ENCODE measurements around the gene FCHO2.

FCHO2 gene

GRCh38 chr5:73028991-73029595 lies 73.3 kb downstream of the FCHO2 start:
- no peak for DNase-seq (ENCODE audit: low read depth in 2 of 2)

GRCh38 chr5:73030531-73030930 lies 74.7 kb downstream of the FCHO2 start:
- DNase-seq (ENCODE audit: low read depth in 2 of 2): no peak

GRCh38 chr5:73030995-73031394 lies 75.2 kb downstream of the FCHO2 start:
- no peak for DNase-seq (ENCODE audit: low read depth in 2 of 2)

GRCh38 chr5:73031839-73032238 lies 76.0 kb downstream of the FCHO2 start:
- DNase-seq (ENCODE audit: low read depth in 2 of 2): no peak

GRCh38 chr5:73032635-73033034 lies 76.8 kb downstream of the FCHO2 start:
- no peak for DNase-seq (ENCODE audit: low read depth in 2 of 2)

- DNase-seq (ENCODE audit: low read depth in 2 of 2): no peak
Measured at GRCh38 chr5:73037545-73037944, 81.7 kb downstream of the FCHO2 start.

- no peak for DNase-seq (ENCODE audit: low read depth in 2 of 2)
Measured at GRCh38 chr5:73039082-73039481, 83.2 kb downstream of the FCHO2 start.

- no peak for DNase-seq (ENCODE audit: low read depth in 2 of 2)
Measured at GRCh38 chr5:73042993-73043392, 87.2 kb downstream of the FCHO2 start.

GRCh38 chr5:73044546-73044945 lies 88.7 kb downstream of the FCHO2 start:
- no peak for DNase-seq (ENCODE audit: low read depth in 2 of 2)

- DNase-seq (ENCODE audit: low read depth in 2 of 2): no peak
Measured at GRCh38 chr5:73045623-73046022, 89.8 kb downstream of the FCHO2 start.

- no peak for DNase-seq (ENCODE audit: low read depth in 2 of 2)
Measured at GRCh38 chr5:73061593-73061992, 105.8 kb downstream of the FCHO2 start.

GRCh38 chr5:73066466-73066865 lies 110.6 kb downstream of the FCHO2 start:
- DNase-seq (ENCODE audit: low read depth in 2 of 2): no peak

GRCh38 chr5:73067213-73067612 lies 111.4 kb downstream of the FCHO2 start:
- DNase-seq (ENCODE audit: low read depth in 2 of 2): no peak

- DNase-seq (ENCODE audit: low read depth in 2 of 2): no peak
Measured at GRCh38 chr5:73081093-73081492, 125.3 kb downstream of the FCHO2 start.

- no peak for DNase-seq (ENCODE audit: low read depth in 2 of 2)
Measured at GRCh38 chr5:73088026-73088425, 132.2 kb downstream of the FCHO2 start.

GRCh38 chr5:73093943-73094342 lies 138.1 kb downstream of the FCHO2 start:
- no peak for DNase-seq (ENCODE audit: low read depth in 2 of 2)

GRCh38 chr5:73094415-73094814 lies 138.6 kb downstream of the FCHO2 start:
- no peak for DNase-seq (ENCODE audit: low read depth in 2 of 2)

- no peak for DNase-seq (ENCODE audit: low read depth in 2 of 2)
Measured at GRCh38 chr5:73095564-73096238, 139.9 kb downstream of the FCHO2 start.

- no peak for DNase-seq (ENCODE audit: low read depth in 2 of 2)
Measured at GRCh38 chr5:73096239-73096575, 140.4 kb downstream of the FCHO2 start.

- no peak for DNase-seq (ENCODE audit: low read depth in 2 of 2)
Measured at GRCh38 chr5:73097740-73098139, 141.9 kb downstream of the FCHO2 start.

- DNase-seq (ENCODE audit: low read depth in 2 of 2): no peak
Measured at GRCh38 chr5:73100109-73100508, 144.3 kb downstream of the FCHO2 start.

GRCh38 chr5:73103870-73104299 lies 148.0 kb downstream of the FCHO2 start:
- no peak for DNase-seq (ENCODE audit: low read depth in 2 of 2)

GRCh38 chr5:73104326-73104725 lies 148.5 kb downstream of the FCHO2 start:
- no peak for DNase-seq (ENCODE audit: low read depth in 2 of 2)

- no peak for DNase-seq (ENCODE audit: low read depth in 2 of 2)
Measured at GRCh38 chr5:73106335-73106734, 150.5 kb downstream of the FCHO2 start.

All from stimulated activated CD8-positive, alpha-beta memory T cell treated with anti-CD3 and anti-CD28 coated beads, Interleukin-2, amount 100 ng/mL, for 48 hours (primary cell).